Skeletal muscle cell (primary cell): ENCODE measurements around the gene TRIM24.
"Not testable (repeated sequence)": the region's sequence is repeated elsewhere in the genome, so short reads cannot be mapped to it uniquely, and the experiment has no call there.

Source experiments
- DNase-seq: peaks from one replicate; pipeline ENCODE4 v3.0.0-alpha.2; 2010; ENCODE audit warnings: low read depth
- H3K4me3 ChIP-seq: 2 replicates; pipeline ENCODE4 v1.5.1; 2011; ENCODE audit warnings: low read depth, mild to moderate bottlenecking, control low read depth, low read length, moderate library complexity

The TRIM24 gene

DNA sequence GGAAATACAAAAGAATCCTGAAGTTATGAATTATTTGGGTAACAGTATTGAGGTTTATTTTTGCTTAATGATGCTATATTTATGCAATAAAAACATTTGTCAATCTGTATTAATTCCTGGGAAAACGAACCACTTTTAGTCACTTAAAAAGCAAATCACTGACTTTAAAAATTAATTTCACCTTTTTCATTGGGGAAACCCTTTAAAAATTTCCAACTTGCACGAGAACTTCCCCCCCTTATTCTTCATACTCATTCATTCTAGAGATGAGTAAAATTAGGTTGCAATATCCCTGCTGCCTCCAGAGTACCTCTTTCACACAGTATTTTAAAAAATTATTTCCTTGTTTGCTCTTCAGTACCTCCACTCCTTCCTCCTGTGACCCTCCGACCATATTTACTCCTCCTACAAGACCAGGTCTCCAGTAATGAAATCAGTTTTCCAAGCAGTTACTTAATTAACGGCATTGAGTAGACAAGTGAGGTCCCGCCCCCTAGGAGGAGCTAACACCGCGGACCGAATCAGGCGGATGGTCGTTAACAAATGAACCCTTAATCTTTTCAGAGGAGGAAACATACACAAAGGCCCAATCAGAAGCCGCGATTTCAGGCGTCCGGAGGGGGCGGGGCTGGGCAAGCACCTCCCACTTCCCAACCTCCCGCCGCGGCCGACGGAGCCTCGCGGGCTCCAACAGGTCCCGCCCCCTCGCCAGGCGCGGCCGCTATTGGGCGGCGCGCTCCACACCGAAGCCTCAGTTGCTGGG is 465 bp upstream of the TRIM24 start:
- DNase-seq, result peak; percentile 93
- peak overlapping the region; percentile 55 for H3K4me3 ChIP-seq

DNA sequence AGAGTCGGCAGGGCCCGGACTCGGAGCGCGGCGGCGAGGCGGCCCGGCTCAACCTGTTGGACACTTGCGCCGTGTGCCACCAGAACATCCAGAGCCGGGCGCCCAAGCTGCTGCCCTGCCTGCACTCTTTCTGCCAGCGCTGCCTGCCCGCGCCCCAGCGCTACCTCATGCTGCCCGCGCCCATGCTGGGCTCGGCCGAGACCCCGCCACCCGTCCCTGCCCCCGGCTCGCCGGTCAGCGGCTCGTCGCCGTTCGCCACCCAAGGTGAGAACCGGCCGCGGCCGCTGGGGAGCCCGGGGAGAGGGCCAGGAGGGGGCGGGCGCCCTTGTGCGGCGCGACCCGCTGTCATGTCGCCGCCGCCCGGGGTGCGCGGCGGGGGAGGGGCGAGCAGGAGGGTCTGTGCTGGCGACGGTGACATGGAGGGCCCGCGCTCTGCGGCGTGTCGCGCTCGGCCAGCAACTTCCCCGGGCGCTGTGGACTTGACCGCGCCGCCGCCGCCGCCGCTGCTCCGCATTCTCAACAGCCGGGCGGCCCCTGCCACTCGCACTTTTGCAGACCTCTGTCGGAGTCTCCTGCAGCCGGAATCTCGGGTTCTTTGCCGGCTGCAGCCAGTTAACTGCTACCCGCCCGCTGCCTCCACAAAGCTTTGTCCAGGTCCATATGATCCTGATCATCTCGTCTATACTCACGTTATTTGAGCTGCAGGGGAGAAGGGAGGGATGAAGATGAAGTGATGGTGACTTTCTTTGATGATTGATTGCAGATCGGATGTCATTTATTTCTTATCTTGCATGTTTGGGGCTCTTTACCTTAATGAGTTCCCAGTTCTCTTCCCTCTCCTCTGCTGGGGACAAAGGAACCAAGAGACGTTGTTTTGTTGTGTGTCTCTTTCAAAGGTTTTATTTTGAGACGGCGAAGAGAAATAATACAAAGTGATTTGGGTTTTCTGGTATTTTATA is 869 bp downstream of the TRIM24 start:
- no peak for DNase-seq

DNA sequence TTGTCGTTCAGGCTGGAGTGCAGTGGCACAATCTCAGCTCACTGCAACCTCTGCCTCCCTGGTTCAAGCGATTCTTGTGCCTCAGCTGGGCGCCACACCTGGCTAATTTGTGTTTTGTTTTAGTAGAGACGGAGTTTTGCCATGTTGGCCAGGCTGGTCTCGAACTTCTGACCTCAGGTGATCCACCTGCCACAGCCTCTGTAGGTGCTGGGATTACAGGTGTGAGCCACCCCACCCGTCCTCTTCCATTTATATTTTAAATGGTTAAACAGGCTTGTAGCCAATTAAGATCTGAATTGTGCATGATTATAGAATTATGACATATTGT is 3.2 kb downstream of the TRIM24 start:
- H3K4me3 ChIP-seq, DNase-seq: not testable (repeated sequence)

More for the DNA sequence above, 869 bp downstream of the TRIM24 start:
- H3K4me3 ChIP-seq, result peak overlapping the region; percentile 80

DNA sequence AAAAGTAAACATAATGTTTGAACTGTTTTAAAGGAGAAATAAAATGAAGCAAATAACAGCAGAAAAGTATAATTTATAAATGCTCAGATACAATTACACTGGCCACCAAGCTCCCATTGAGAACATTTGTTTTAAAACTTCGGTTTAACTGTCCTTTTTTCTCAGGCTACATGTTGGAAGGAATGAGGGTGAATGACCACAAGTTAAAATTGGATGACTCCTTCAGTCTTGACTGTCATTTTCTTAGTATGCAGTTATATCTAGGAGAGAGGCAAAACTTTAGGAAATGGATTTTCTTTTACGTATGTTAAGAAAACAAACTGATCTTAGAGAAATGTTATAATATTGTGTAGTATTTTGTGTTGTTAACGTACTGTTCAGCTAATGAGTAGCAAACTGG is 5.0 kb downstream of the TRIM24 start:
- no peak for DNase-seq

GRCh38 chr7:138466069-138466756 is 6.2 kb downstream of the TRIM24 start:
- not testable (repeated sequence) for H3K4me3 ChIP-seq, DNase-seq

More for the DNA sequence above, 5.0 kb downstream of the TRIM24 start:
- H3K4me3 ChIP-seq, result no peak overlapping the region

- H3K4me3 ChIP-seq, result no peak overlapping the region
- DNase-seq, result no peak
Measured at GRCh38 chr7:138468244-138469123, 8.4 kb downstream of the TRIM24 start.

- no peak overlapping the region for H3K4me3 ChIP-seq
- no peak for DNase-seq
Measured at GRCh38 chr7:138470391-138471157, 10.5 kb downstream of the TRIM24 start.

- no peak for DNase-seq
- no peak overlapping the region for H3K4me3 ChIP-seq
Measured at GRCh38 chr7:138472292-138473079, 12.4 kb downstream of the TRIM24 start.

GRCh38 chr7:138475377-138475776 is 15.3 kb downstream of the TRIM24 start:
- no peak overlapping the region for H3K4me3 ChIP-seq
- no peak for DNase-seq

DNA sequence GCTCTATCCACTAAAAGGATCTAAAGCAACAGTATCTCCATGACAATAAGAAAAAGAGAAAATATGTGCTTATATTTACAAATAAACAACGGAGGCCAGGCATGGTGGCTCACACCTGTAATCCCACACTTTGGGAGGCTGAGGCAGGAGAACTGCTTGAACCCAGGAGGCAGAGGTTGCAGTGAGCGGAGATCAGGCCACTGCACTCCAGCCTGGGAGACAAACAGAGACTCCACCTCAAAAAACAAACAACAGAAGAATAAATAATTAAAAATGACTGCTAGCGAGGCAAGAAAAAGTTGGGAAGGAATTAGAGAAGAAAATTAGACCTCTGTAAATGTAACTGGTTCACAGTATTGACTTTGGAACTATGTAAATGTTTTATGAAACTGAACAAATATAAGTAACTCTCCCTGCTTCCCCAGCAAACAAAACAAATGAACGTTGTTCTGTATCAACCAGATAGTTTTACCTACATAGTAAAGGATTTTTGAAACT is 17.1 kb downstream of the TRIM24 start:
- H3K4me3 ChIP-seq, result no peak overlapping the region
- DNase-seq, result no peak

DNA sequence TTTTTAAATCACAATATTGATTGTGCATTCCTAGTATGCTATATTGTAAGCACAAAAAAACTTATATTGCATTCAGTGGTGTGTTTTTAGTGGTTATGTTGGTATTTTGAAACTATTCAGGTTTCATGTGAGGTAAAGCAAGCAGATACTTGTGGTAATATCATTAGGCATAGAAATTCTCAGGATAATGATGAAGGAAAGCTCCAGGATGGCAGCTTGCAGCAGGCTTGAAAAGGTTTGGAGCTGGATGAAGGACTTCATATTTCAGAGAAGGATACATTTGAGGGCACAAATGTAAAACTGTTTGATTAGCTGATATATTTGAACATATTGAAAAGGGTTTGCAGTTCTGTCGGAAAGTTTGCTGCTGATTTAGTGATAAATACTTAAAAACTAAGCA is 17.5 kb downstream of the TRIM24 start:
- no peak for DNase-seq
- H3K4me3 ChIP-seq, result no peak overlapping the region

DNA sequence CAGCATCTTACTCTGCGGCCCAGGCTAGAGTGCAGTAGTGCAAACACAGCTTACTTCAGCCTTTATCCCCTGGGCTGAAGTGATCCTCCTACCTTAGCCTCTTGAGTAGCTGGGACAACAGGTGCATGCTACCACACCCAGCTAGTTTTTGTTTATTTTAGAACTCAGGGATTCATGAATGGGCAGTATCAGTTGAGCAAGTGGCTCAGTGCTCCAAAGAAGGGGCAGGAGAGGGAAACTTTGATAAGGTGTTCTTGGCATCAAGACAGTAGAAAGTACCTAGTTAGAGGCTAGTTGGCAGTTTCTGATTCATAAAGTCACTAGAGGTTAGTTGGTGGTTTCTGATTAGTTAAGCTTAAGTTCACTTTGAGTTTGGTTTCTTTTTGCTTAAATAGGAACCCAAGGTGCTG is 18.4 kb downstream of the TRIM24 start:
- H3K4me3 ChIP-seq, result no peak overlapping the region
- no peak for DNase-seq

DNA sequence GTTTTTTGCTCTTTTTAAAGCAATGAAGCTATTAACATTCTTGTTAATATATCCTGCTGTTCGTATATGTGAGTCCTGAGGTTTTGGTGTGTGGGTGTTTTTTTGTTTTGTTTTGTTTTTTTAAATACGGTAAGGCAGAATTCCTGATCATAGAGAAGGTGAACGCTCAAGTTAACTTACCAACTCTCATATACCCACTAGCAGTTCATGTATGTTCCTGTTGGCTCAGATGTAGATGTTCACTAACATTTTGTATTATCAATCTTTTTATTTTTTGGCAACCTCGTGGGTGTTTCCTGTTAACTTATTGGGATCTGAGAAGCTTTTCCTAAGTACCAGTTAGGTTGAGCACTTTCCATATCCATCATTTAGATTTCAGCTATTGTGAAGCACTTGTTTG is 20.5 kb downstream of the TRIM24 start:
- no peak overlapping the region for H3K4me3 ChIP-seq

DNA sequence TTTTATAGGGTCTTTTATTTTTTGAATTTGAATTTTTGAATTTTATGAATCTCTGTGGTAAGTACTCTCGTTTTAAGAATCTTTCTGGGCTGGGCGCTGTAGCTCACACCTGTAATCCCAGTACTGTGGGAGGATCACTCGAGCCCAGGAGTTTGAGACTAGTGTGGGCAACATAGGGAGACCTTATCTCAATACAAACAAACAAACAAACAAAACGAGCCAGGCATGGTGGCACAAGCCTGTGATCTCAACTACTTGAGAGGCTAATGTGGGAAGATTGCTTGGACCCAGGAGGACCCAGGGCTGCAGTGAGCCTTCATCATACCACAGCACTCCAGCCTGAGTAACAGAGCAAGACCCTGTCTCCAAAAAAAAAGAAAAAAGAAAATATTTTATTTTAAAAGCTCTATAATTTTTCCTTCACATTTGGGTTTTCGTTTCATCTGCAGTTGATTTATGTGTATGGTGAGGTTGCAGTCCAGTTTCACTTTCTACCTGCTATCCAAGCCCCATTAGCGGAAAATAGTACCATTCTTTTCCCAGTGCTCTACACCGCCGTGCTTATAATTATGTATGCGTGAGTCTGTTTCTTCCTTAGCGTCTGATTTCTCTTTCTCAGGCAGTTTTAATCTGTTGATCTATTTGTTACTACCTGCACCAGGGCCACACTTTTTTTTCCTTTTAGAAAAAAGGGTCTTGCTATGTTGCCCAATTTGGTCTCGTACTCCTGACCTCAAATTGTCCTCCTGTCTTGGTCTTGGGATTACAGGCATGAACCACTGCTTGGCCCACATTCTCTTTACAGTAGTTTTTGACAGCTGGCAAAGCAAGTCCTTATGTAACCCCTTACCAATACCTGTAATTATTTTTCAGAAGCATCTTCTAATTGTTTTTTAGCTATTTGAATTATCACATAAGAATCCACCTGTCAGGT is 21.7 kb downstream of the TRIM24 start:
- H3K4me3 ChIP-seq, result no peak overlapping the region
- no peak for DNase-seq

More for the DNA sequence above, 20.5 kb downstream of the TRIM24 start:
- DNase-seq, result no peak

DNA sequence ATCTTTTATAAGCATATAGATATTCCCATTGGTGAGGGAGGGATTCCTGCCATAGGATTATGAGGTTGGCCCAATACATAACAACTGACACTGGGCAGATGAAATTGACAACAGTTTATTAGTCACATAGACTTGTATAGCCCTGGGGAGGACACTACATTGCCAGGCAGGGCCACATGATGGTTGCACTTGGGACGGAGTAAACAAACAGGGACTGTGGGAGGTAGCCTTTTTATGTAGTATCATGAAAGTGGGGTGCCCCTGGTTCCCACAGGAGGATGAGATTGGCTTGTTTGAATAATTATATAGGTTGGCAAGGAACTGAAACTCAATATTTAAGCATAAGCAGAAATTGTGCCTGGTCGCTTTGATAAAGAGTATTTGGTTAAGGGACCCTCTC is 23.5 kb downstream of the TRIM24 start:
- H3K4me3 ChIP-seq, result no peak overlapping the region
- DNase-seq, result no peak

- not testable (repeated sequence) for H3K4me3 ChIP-seq, DNase-seq
Measured at GRCh38 chr7:138485508-138485907, 25.4 kb downstream of the TRIM24 start.
